ENCODE results near the gene FSD1L.
A peak's percentile ranks its signal among the peaks of the same experiment; 100 is the strongest.

Gene FSD1L

DNA sequence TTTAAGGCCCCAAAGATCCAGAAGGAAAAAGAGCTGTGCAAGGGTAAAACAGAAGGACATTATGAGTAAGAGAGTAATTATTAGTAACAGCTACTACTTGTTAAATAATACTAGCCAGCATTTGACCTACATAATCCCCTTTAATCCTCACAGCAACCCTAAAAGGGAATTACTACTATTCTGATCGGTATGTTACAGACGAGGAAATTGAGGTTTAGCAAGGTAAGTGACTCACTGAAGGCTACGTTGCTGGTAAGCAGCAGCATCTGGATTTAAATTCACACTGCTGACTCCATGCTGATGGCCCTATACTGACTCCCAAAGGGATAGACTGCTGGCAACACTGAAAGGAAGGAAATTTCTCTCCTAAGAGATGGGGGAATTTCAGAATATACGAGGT, 3.7 kb upstream of the FSD1L start:
- peak; percentile 53 for DNase-seq (ENCODE audit: low read depth)
- TF ChIP-seq, protein P1, sequence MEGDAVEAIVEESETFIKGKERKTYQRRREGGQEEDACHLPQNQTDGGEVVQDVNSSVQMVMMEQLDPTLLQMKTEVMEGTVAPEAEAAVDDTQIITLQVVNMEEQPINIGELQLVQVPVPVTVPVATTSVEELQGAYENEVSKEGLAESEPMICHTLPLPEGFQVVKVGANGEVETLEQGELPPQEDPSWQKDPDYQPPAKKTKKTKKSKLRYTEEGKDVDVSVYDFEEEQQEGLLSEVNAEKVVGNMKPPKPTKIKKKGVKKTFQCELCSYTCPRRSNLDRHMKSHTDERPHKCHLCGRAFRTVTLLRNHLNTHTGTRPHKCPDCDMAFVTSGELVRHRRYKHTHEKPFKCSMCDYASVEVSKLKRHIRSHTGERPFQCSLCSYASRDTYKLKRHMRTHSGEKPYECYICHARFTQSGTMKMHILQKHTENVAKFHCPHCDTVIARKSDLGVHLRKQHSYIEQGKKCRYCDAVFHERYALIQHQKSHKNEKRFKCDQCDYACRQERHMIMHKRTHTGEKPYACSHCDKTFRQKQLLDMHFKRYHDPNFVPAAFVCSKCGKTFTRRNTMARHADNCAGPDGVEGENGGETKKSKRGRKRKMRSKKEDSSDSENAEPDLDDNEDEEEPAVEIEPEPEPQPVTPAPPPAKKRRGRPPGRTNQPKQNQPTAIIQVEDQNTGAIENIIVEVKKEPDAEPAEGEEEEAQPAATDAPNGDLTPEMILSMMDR (conservative IDR thresholded peaks at IDR 0.05; ENCODE audit: low read length) = no peak
- H3K4me3 ChIP-seq (ENCODE audit: low read length) = no peak overlapping the region

DNA sequence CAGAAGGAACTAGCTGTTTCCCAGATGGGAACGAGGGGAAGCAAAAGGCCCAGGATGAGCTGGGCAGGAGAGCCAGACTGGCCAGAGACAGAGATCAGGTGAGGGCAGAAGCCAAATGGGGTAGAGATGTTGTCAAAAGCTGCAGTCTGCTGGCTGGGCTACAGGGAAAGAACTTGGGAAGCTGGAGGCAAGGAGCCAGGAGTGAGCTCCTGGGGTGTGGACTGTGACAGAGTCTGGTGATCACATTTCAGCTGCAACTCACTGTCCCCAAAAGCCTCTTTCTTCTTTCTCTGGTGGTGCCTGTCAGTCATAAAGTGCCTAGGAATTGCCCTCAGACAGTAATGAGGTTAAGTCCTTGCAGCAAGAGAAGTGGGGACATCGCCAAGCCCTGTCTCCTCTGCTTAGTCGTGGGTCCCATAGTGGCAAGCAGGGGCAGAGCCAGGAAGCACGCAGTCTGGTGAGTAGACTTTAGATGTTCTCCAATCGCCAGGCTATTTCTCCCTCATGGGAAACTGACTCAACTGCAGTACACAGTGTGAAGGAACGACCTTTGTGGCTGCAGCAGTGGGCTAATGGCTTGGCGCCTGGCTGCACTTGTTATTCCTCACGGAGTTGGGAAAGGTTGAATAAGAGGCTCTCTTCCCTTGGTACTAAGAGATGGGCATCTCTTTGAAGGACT, 2.5 kb upstream of the FSD1L start:
- TF ChIP-seq, protein P1 (conservative IDR thresholded peaks at IDR 0.05; ENCODE audit: low read length) = no peak
- no peak for DNase-seq (ENCODE audit: low read depth)
- H3K4me3 ChIP-seq (ENCODE audit: low read length) = no peak overlapping the region

DNA sequence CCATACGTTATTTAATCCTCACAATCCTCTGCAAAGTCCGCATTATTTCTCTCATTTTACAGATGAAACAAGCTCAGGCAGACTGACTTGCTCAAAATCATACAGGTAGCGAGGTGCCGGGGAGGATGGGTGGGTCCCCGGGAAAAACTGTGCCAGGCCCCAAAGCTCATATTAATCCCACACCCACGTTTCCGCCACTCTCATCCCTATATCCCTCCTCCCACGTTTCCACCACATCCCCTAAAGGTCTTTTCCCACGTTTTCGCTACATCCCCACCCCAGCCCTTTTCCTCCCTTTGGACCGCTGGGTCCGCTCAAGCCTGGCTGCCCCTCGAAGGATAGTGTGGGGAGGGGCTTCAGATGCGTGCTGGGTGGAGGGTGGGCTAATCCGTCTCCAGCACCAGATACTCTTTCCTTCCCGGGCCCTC, 434 bp upstream of the FSD1L start:
- peak overlapping the region; percentile 88 for H3K4me3 ChIP-seq (ENCODE audit: low read length)
- TF ChIP-seq, protein P1 (conservative IDR thresholded peaks at IDR 0.05; ENCODE audit: low read length) = no peak
- DNase-seq (ENCODE audit: low read depth) = no peak

DNA sequence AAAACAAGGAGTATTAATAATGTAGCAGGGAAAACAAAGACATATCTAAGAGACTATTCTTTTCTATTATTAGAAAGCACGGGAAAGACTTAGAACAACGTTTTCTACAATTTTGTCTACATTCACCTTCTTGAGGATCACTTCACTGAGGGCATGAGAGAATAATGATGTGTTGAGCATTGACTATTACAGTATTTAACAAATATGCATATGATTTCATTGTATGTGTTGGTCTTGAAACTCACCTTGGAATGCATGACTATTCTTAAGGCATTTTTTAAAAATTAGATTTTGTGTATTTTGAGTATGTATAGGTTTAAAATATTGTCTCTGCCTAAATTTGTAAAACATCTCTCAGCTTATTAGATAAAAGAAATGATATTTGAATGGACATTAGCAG, 1.2 kb downstream of the FSD1L start:
- peak overlapping the region; percentile 88 for H3K4me3 ChIP-seq (ENCODE audit: low read length)
- DNase-seq (ENCODE audit: low read depth) = no peak
- TF ChIP-seq, protein P1 (conservative IDR thresholded peaks at IDR 0.05; ENCODE audit: low read length) = no peak

DNA sequence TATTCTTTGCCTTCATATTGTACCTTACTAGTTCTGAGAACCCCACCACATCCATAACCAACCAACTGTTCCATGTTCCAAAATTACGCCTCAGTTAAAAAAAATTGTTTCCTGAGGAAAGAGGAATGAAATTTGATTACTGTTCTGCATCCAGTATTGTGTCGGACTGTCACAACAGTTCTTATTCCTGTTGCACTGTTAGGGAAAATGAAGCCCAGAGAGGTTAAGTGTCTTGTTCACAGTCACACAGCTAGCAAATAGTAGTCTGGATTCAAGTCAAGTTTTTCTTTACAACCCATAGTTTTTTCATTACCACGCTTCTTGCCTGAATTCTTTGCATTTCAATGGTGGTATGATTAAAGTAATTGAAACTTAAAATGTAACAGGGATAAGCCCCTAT, 4.4 kb downstream of the FSD1L start:
- H3K4me3 ChIP-seq (ENCODE audit: low read length) = no peak overlapping the region
- DNase-seq (ENCODE audit: low read depth) = no peak
- TF ChIP-seq, protein P1 (conservative IDR thresholded peaks at IDR 0.05; ENCODE audit: low read length) = no peak

DNA sequence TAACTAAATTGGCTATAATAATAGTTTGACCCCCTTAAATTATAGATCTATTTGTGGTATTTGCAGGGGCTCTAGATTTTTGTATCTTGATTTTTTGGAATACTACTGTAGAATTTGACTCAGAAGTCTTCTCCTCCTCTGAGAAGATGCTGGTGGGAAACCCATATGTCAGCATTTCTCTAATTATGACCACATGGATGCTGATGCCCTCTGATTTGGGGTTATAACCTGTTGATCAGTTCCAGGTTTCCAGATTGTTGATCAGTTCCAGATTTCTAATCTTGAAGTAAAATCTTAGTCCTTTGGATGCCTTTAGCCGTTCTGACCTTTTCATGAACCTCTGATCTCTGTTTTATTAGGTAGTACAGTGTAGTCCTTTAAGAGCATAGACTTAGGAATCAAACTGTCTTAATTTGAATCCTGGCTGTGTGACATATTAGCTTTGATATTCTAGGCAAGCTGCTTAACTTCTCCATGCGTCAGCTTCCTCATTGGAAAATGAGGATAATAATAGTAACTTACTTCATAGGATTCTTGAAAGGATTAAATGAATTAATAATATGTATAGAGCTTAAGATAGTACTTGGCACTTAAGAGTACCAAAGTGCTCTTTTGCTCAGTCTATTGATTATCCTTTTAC, 8.1 kb downstream of the FSD1L start:
- H3K4me3 ChIP-seq (ENCODE audit: low read length) = no peak overlapping the region
- TF ChIP-seq, protein P1 (conservative IDR thresholded peaks at IDR 0.05; ENCODE audit: low read length) = no peak
- DNase-seq (ENCODE audit: low read depth) = peak; percentile 9

Data from AG10803 (cell line).